HG02571 (cell line): ENCODE results near the gene GPR35.
"Not testable (repeated sequence)": the region's sequence is repeated elsewhere in the genome, so short reads cannot be mapped to it uniquely, and the experiment has no call there.

Experiments used
- ATAC-seq: cut with Tn5 transposase; IDR thresholded peaks from one replicate; pipeline ENCODE4 v1.9.1; 2021; ENCODE audit warnings: mild to moderate bottlenecking, moderate library complexity; ENCODE audit not compliant: unreplicated experiment

GPR35 gene

GRCh38 chr2:240650254-240650965 is 25.1 kb downstream of the GPR35 start:
- ATAC-seq = no peak

- no peak for ATAC-seq
These were observed 25.9 kb downstream of the GPR35 start for GRCh38 chr2:240651185-240651584.

DNA sequence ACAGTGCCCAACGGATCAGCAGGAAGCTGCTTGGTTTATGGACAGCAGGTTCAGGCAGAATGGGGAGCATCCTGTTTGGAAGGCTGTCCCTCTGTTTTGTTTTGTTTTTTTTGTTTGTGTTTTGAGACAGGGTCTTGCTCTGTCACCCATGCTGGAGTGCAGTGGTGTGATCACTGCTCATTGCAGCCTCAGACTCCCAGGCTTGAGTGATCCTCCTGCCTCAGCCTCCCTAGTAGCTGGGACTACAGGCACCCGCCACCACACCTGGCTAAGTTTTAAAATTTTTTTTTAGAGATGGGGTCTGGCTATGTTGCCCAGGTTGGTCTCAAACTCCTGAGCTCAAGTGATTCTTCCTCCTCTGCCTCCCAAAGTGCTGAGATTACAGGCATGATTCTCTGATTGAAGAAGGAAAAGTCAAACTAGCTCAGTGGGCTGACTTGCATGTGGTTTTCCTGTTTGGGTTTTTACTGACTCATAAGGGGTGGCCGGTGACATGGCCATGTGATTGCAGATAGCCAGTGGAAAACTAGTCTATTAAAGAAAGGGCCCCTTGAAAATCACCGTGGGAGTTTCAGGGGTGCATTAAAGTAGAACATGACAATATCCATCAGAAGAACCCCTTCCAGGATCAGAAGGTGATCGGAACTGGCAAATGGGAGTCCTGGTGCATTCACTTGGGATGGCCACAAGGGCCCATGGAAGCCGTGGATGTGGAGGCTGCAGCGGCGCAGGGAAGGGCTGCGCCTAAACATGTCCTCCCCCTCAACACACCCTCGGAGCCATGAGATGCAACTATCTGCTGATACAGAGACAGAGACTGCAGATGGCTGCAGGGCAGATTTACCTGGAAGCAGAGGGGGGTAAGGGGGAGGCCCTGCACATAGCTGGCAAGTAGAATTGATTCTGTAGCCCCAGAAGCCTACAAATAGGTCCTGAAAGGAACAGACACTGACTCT is 30.9 kb downstream of the GPR35 start:
- ATAC-seq = no peak

DNA sequence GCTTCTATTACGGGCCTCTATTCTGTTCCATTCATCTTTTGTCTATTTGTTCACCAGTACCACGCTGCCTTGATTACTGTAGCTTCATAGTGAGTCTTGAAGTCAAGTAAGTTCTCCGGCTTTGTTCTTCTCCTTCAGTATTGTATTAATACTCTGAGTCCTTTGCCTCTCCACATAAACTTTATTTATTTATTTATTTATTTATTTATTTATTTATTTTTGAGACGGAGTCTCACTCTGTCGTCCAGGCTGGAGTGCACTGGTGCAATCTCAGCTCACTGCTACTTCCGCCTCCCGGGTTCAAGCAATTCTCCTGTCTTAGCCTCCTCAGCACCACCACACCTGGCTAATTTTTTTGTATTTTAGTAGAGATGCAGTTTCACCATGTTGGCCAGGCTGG is 34.6 kb downstream of the GPR35 start:
- ATAC-seq = not testable (repeated sequence)

DNA sequence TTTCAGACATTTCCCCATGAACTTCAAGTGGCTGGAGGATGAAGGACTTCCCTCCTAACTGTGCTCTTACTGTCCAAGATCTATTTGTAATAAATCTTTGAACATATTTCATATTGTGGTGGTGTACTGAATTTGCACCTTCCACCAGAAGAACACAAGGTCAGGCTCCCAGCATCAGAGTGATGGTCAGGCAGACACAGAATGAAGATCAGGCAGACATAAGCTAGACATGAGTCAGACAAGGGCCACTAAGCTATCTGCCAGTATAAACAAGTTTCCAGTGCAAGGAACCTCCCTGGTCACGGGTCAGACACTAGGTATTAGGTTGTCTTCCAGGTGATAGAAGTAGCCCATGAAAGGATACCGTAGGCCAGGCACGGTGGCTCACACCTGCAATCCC is 37.4 kb downstream of the GPR35 start:
- no peak for ATAC-seq

- no peak for ATAC-seq
These were observed 38.4 kb downstream of the GPR35 start for GRCh38 chr2:240663546-240664190.

GRCh38 chr2:240664622-240665021 is 39.3 kb downstream of the GPR35 start:
- no peak for ATAC-seq

- ATAC-seq = no peak
These were observed 45.1 kb downstream of the GPR35 start for GRCh38 chr2:240670402-240670801.

DNA sequence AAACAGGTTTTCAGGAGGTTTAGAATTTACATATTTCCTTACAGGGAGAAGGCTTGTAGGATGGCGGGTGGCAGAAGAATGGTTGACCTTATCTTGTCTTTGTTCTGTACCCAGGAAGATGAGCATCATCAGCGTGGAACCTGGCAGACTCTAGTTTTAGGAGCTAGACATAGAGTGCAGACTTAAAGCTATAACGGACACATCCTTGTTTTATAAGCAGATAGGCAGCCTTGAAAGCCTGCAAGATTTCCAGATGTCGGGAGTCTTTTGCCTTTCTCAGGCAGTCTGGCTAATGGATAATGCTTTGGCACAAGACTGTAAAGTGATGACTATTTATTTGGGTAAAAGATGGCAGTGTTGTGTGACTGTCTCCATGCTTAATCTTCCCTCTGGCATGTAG is 45.7 kb downstream of the GPR35 start:
- ATAC-seq = no peak

GRCh38 chr2:240672076-240672700 is 46.9 kb downstream of the GPR35 start:
- no peak for ATAC-seq

DNA sequence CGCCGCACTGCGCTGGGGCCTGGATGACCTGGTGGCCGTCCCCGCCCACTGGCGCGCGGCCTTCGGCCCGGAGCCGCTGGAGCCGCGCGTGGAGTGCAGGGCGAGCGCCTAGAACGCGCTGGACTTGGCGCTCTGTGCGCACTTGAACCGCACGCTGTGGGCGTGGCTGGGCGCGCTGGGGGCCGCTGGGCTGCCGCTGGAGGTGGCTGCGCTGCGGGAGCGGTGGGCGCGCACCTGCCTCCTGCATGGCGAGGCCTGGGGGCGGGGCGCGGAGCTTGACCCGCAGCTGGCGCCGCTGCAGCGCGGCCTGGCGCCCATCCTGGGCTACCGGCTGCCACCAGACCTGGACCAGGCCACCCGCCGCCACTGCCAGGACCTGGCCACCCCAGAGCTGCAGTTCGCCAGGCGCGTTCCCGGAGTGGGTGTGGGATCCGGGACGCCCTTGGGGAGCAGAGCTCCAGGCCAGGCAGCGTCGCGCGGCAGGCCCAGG is 47.5 kb downstream of the GPR35 start:
- no peak for ATAC-seq

GRCh38 chr2:240674461-240675184 is 49.3 kb downstream of the GPR35 start:
- ATAC-seq = not testable (repeated sequence)

- not testable (repeated sequence) for ATAC-seq
These were observed 50.1 kb downstream of the GPR35 start for GRCh38 chr2:240675345-240675744.

GRCh38 chr2:240678043-240678442 is 52.8 kb downstream of the GPR35 start:
- ATAC-seq = not testable (repeated sequence)

- ATAC-seq = not testable (repeated sequence)
These were observed 53.6 kb downstream of the GPR35 start for GRCh38 chr2:240678909-240679308.

DNA sequence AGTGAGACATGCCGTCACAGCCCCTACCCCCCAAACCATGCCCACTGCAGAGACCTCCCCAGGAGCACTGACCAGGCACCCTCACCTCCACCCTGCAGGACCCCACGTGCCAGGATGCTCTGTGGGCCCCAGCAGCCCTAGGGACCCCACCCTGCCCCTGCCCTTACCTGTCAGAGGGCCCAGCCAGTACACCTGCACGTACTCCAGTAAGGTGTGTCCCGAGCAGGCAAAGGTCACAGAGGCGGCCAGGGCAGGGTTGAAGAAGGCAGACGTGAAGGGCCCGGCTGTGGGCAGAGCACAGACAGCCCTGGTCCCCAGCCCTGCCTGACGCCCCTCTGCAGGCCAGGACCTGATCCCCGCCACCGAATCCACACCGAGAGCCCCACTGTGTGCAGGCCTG is 54.9 kb downstream of the GPR35 start:
- ATAC-seq = not testable (repeated sequence)
